K562 (cell line): ENCODE measurements around the gene GASK1B. TPM values are rescaled to one million over a fixed set of nuclear protein-coding genes. Genes with fewer than 3 reads are reported as not detected.
A peak's percentile ranks its signal among the peaks of the same experiment; 100 is the strongest.

Experiments used
- KAT8 ChIP-seq: fragments of 450-650 bp; IDR thresholded peaks from 2 replicates; pipeline ENCODE4 v1.6.1; 2016; ENCODE audit warnings: low read depth, mild to moderate bottlenecking
- MEIS2 ChIP-seq: fragments of 450-650 bp; IDR thresholded peaks from 2 replicates; pipeline ENCODE4 v1.6.1; 2014; ENCODE audit warnings: mild to moderate bottlenecking; ENCODE audit not compliant: partially characterized antibody
- MTA1 ChIP-seq: fragments of 450-650 bp; IDR thresholded peaks from 2 replicates; pipeline ENCODE4 v1.6.1; 2017; ENCODE audit warnings: borderline replicate concordance
- NFRKB ChIP-seq: fragments of 450-650 bp; IDR thresholded peaks from 2 replicates; pipeline ENCODE4 v1.6.1; 2016; ENCODE audit warnings: low read depth
- POLR2AphosphoS5 ChIP-seq: IDR thresholded peaks from 2 replicates; pipeline ENCODE4 v1.6.1; 2011; ENCODE audit warnings: mild to moderate bottlenecking, low read depth, low read length, moderate library complexity; ENCODE audit not compliant: control insufficient read depth, insufficient read depth
- TOE1 ChIP-seq, 2 experiments: fragments of 450-650 bp in 1 of 2; sonication (generic) in 1 of 2; formaldehyde crosslinking in 1 of 2; IDR thresholded peaks; 2 replicates each; pipeline versions ENCODE4 v1.7.1 to v1.8.0; 2016 to 2022; ENCODE audit warnings: borderline replicate concordance in 2 of 2, mild to moderate bottlenecking in 2 of 2, antibody characterized with exemption in 1 of 2, inconsistent platforms in 1 of 2, low read depth in 1 of 2, missing genetic modification reagents in 1 of 2, moderate library complexity in 1 of 2
- ZNF3 ChIP-seq: fragments of 250-450 bp; sonication (Bioruptor Pico); IDR thresholded peaks from 2 replicates; pipeline ENCODE4 v1.5.0; 2021; ENCODE audit warnings: mild to moderate bottlenecking, moderate library complexity
- polyA plus RNA-seq, 8 experiments: library from polyadenylated mRNA; depleted of rRNA in 4 of 8; stranded (reverse) in 5 of 8; unstranded in 3 of 8; fragments of >200 nt; fragmentation: Nextera tagmentation in 2 of 8; fragmentation: Illumina TruSeq in 1 of 8; extraction: Ambion mirVana in 2 of 8; extraction: Trizol in 1 of 8; gene quantifications; 2 replicates each; pipeline versions ENCODE4 v1.2.1 to v1.2.3, GENCODE V29; 2011 to 2014; ENCODE audit warnings: inconsistent platforms in 1 of 8, missing spikeins in 1 of 8
- total RNA-seq, 7 experiments: library from RNA; depleted of rRNA in 6 of 7; stranded (reverse); fragments of >200 nt in 6 of 7; fragmentation: Illumina TruSeq in 2 of 7; extraction: Trizol in 2 of 7; gene quantifications; 2 replicates each; pipeline versions ENCODE4 v1.2.1 to v1.2.3, GENCODE V29; 2011 to 2021; ENCODE audit warnings: low replicate concordance in 1 of 7
- TF ChIP-seq, protein P1 (sequence below): fragments of 450-650 bp; IDR thresholded peaks from 2 replicates; pipeline ENCODE4 v1.6.1; 2016; ENCODE audit warnings: borderline replicate concordance
- TF ChIP-seq, protein P2 (sequence below): sonication (generic); IDR thresholded peaks from 2 replicates; pipeline ENCODE4 v1.6.1; 2016
- TF ChIP-seq, protein P3 (sequence below): fragments of 450-650 bp; conservative IDR thresholded peaks from 2 replicates; pipeline ENCODE4 v1.6.1; 2016; ENCODE audit warnings: missing genetic modification characterization, low read depth, mild to moderate bottlenecking, missing compliant biosample characterization, moderate library complexity
- TF ChIP-seq, protein P4 (sequence below), 2 experiments: fragments of 450-650 bp in 1 of 2; sonication (generic) in 1 of 2; formaldehyde crosslinking in 1 of 2; IDR thresholded peaks; 2 replicates each; pipeline versions ENCODE4 v1.7.1 to v1.9.0; 2016 to 2022; ENCODE audit warnings: inconsistent platforms in 1 of 2, mild to moderate bottlenecking in 1 of 2, missing genetic modification reagents in 1 of 2

Gene GASK1B
- total and polyA plus RNA-seq, 9 of the 15 experiments (the other 6 are each of a cell fraction or from before 2014, with no cell fraction given): 0.13 to 1.2 (median 0.61) TPM

DNA sequence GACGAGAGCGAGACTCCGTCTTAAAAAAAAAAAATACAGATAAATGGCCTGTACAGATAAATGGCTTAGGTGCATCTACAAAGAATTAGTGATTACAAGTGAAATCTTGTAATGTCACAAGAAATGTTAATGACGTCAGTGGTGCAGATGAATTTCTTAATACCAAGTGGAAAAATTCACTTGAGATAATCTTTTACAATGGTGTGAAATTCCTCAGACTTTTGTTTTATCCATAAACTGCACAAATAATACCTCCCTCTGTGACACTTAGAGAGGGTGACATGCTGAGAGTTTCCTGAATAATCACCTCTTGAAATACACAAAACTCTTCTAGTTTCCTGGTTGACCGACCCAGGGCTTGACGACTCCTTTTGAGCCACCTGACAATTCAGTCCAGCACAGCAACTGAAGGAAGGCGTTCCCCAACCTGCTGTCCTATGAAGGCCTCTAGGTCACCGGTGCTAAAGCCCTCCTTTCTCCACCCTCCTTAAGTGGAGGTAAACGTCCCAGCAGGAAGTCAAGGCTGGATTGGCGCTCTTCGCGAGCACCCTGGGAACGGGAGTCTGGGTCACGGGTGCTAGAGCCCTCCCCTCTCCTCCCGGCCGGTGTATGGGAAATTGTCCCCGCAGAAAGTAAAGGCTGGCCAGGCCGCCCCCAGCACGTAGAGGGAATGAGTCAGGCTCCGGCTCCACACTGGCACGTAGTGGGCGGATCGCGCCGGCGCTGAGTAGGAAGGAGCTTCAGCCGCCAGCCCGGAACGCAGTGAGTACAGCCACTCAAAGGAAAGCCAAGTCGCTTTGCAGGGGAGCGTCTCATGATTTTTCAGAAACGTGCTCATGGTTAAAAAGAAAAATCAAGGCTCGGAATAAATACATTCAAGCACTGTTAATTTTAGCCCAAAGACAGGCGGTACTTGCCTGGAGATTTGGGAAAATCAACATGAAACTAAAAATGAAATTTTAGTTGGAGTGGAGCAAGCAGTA lies 37.3 kb upstream of the GASK1B start, which contains the start of gene TMEM144 (continued):
- TF ChIP-seq, protein P1, sequence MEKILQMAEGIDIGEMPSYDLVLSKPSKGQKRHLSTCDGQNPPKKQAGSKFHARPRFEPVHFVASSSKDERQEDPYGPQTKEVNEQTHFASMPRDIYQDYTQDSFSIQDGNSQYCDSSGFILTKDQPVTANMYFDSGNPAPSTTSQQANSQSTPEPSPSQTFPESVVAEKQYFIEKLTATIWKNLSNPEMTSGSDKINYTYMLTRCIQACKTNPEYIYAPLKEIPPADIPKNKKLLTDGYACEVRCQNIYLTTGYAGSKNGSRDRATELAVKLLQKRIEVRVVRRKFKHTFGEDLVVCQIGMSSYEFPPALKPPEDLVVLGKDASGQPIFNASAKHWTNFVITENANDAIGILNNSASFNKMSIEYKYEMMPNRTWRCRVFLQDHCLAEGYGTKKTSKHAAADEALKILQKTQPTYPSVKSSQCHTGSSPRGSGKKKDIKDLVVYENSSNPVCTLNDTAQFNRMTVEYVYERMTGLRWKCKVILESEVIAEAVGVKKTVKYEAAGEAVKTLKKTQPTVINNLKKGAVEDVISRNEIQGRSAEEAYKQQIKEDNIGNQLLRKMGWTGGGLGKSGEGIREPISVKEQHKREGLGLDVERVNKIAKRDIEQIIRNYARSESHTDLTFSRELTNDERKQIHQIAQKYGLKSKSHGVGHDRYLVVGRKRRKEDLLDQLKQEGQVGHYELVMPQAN: no peak
- TF ChIP-seq KAT8 (no peak), MTA1 (0 out of 2 replicates have a peak, but pooled peaks have one; percentile 19), ZNF3 (CRISPR knock-in tag) (no peak), TOE1 (IDR thresholded peaks at IDR 0.05; ENCODE audit: borderline replicate concordance) (peak; percentile 78), TOE1 (CRISPR knock-in tag; IDR thresholded peaks at IDR 0.05; ENCODE audit: borderline replicate concordance, low read depth) (no peak), MEIS2 (peak; percentile 20), NFRKB (0 out of 2 replicates have a peak, but pooled peaks have one; percentile 58), POLR2AphosphoS5 (peak; percentile 73)
- TF ChIP-seq, protein P2, sequence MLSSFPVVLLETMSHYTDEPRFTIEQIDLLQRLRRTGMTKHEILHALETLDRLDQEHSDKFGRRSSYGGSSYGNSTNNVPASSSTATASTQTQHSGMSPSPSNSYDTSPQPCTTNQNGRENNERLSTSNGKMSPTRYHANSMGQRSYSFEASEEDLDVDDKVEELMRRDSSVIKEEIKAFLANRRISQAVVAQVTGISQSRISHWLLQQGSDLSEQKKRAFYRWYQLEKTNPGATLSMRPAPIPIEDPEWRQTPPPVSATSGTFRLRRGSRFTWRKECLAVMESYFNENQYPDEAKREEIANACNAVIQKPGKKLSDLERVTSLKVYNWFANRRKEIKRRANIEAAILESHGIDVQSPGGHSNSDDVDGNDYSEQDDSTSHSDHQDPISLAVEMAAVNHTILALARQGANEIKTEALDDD: peak; percentile 35; the same call in 1 of the 2 replicates
- TF ChIP-seq, protein P3, sequence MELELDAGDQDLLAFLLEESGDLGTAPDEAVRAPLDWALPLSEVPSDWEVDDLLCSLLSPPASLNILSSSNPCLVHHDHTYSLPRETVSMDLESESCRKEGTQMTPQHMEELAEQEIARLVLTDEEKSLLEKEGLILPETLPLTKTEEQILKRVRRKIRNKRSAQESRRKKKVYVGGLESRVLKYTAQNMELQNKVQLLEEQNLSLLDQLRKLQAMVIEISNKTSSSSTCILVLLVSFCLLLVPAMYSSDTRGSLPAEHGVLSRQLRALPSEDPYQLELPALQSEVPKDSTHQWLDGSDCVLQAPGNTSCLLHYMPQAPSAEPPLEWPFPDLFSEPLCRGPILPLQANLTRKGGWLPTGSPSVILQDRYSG: no peak
- TF ChIP-seq, protein P4, sequence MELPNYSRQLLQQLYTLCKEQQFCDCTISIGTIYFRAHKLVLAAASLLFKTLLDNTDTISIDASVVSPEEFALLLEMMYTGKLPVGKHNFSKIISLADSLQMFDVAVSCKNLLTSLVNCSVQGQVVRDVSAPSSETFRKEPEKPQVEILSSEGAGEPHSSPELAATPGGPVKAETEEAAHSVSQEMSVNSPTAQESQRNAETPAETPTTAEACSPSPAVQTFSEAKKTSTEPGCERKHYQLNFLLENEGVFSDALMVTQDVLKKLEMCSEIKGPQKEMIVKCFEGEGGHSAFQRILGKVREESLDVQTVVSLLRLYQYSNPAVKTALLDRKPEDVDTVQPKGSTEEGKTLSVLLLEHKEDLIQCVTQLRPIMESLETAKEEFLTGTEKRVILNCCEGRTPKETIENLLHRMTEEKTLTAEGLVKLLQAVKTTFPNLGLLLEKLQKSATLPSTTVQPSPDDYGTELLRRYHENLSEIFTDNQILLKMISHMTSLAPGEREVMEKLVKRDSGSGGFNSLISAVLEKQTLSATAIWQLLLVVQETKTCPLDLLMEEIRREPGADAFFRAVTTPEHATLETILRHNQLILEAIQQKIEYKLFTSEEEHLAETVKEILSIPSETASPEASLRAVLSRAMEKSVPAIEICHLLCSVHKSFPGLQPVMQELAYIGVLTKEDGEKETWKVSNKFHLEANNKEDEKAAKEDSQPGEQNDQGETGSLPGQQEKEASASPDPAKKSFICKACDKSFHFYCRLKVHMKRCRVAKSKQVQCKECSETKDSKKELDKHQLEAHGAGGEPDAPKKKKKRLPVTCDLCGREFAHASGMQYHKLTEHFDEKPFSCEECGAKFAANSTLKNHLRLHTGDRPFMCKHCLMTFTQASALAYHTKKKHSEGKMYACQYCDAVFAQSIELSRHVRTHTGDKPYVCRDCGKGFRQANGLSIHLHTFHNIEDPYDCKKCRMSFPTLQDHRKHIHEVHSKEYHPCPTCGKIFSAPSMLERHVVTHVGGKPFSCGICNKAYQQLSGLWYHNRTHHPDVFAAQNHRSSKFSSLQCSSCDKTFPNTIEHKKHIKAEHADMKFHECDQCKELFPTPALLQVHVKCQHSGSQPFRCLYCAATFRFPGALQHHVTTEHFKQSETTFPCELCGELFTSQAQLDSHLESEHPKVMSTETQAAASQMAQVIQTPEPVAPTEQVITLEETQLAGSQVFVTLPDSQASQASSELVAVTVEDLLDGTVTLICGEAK (IDR thresholded peaks at IDR 0.05): peak; percentile 45
- TF ChIP-seq, protein P4 (CRISPR knock-in tag; IDR thresholded peaks at IDR 0.05): no peak
